DND-41 (cell line): ENCODE data around the gene TOPAZ1.

Source experiments
- CTCF ChIP-seq: IDR thresholded peaks from 2 replicates; pipeline ENCODE4 v1.5.1; 2012; ENCODE audit warnings: borderline replicate concordance, low read length, moderate library complexity, mild to moderate bottlenecking; ENCODE audit not compliant: poor library complexity, severe bottlenecking; ENCODE audit errors: extremely low read depth
- EZH2 ChIP-seq: IDR thresholded peaks from 3 replicates; pipeline ENCODE4 v1.6.1; 2012; ENCODE audit warnings: borderline replicate concordance, low read depth, mild to moderate bottlenecking, moderate library complexity, low read length, inconsistent platforms; ENCODE audit not compliant: severe bottlenecking

GRCh38 chr3:44330444-44330843 lies 88.8 kb downstream of the TOPAZ1 start:
- TF ChIP-seq CTCF = no peak
- no peak for TF ChIP-seq EZH2
